SH-SY5Y (cell line): ENCODE measurements around the gene UBE2Q2.

Source experiments
- GATA2 ChIP-seq: IDR thresholded peaks from 2 replicates; pipeline ENCODE4 v1.6.1; 2011; ENCODE audit warnings: mild to moderate bottlenecking, low read depth, low read length
- GATA3 ChIP-seq: IDR thresholded peaks from 2 replicates; pipeline ENCODE4 v1.6.1; 2011; ENCODE audit warnings: low read depth, mild to moderate bottlenecking, low read length, moderate library complexity

- TF ChIP-seq GATA3: no peak
- TF ChIP-seq GATA2: no peak
Observed at GRCh38 chr15:75928680-75929608, 85.7 kb downstream of the UBE2Q2 start.
